Panc1 (cell line): ENCODE data around the gene IL13. TPM values are rescaled to one million over a fixed set of nuclear protein-coding genes. Genes with fewer than 3 reads are reported as not detected.

Source experiments
- ATAC-seq: fragments of 200-7000 bp; cut with Tn5 transposase; 2 replicates; pipeline ENCODE4 v1.9.1; 2020; ENCODE audit warnings: mild to moderate bottlenecking, moderate library complexity
- BruUV-seq: library from RNA; stranded (reverse); fragments of 400-500 nt; replicated peaks from 2 replicates; lab custom pipeline; 2021; lab: Mats Ljungman, UMichigan
- CTCF ChIA-PET: fragments of 300-600 bp; sonication (Branson Sonifier 250); formaldehyde crosslinking; loops from one replicate; lab custom pipeline; 2022; ENCODE audit warnings: antibody characterized with exemption; lab: Charles Lee
- POLR2A ChIA-PET: fragments of 300-600 bp; sonication (Branson Sonifier 250); formaldehyde crosslinking; loops from one replicate; lab custom pipeline; 2022; ENCODE audit warnings: antibody characterized with exemption; lab: Charles Lee
- DNase-seq: peaks from one replicate; pipeline ENCODE4 v3.0.0-alpha.2; 2010; ENCODE audit warnings: low read depth, low spot score
- H3K27ac ChIP-seq: 2 replicates; pipeline ENCODE4 v1.5.1; 2011; ENCODE audit warnings: mild to moderate bottlenecking, low read length, inconsistent platforms
- H3K27me3 ChIP-seq: fragments of 200-500 bp; sonication (Bioruptor generic); 2 replicates; pipeline ENCODE4 v1.6.0; 2014; ENCODE audit warnings: low read length, inconsistent platforms; ENCODE audit not compliant: control insufficient read depth, insufficient read depth
- H3K36me3 ChIP-seq: fragments of 200-500 bp; sonication (Bioruptor generic); 2 replicates; pipeline ENCODE4 v1.5.1; 2014; ENCODE audit warnings: inconsistent platforms, mild to moderate bottlenecking, low read length, moderate library complexity; ENCODE audit not compliant: control insufficient read depth, insufficient read depth
- H3K4me1 ChIP-seq: 2 replicates; pipeline ENCODE4 v1.5.1; 2011; ENCODE audit warnings: inconsistent platforms, mild to moderate bottlenecking, low read length, moderate library complexity; ENCODE audit not compliant: control insufficient read depth, insufficient read depth
- H3K4me3 ChIP-seq, 2 experiments: 2 replicates each; pipeline ENCODE4 v1.5.1; 2011 to 2012; ENCODE audit warnings: low read depth in 2 of 2, low read length in 2 of 2, mild to moderate bottlenecking in 2 of 2, inconsistent platforms in 1 of 2, moderate library complexity in 1 of 2
- H3K9me3 ChIP-seq: fragments of 200-500 bp; sonication (Bioruptor generic); 2 replicates; pipeline ENCODE4 v1.5.1; 2014; ENCODE audit warnings: low read depth, mild to moderate bottlenecking, inconsistent platforms, low read length, moderate library complexity; ENCODE audit not compliant: control insufficient read depth, insufficient read depth
- POLR2AphosphoS5 ChIP-seq: IDR thresholded peaks from 2 replicates; pipeline ENCODE4 v1.6.1; 2012; ENCODE audit warnings: mild to moderate bottlenecking, low read depth, low read length, moderate library complexity
- SIN3A ChIP-seq: IDR thresholded peaks from 2 replicates; pipeline ENCODE4 v1.6.1; 2012; ENCODE audit warnings: low read depth, mild to moderate bottlenecking, low read length, moderate library complexity, borderline replicate concordance; ENCODE audit not compliant: insufficient read depth
- TCF7L2 ChIP-seq: IDR thresholded peaks from 2 replicates; pipeline ENCODE4 v1.6.1; 2011; ENCODE audit warnings: mild to moderate bottlenecking, low read depth, low read length, inconsistent platforms
- in situ Hi-C: cut with HindIII; loops from 2 replicates; pipeline ENCODE4 v1.10.0; 2016; ENCODE audit warnings: low sequenced_read_pairs, low pct_unique_long_range_greater_than_20kb
- intact Hi-C: fragments of 100-400 bp; cut with micrococcal nuclease; formaldehyde crosslinking; loops from one replicate; pipeline ENCODE4 v1.10.0; 2022; ENCODE audit not compliant: unreplicated experiment
- total RNA-seq: library from RNA; stranded (reverse); gene quantifications from one replicate; pipeline ENCODE4 v1.2.1, GENCODE V29; 2021; ENCODE audit not compliant: unreplicated experiment
- TF ChIP-seq, protein P1 (sequence below), 2 experiments: IDR thresholded peaks; 2 replicates each; pipeline ENCODE4 v1.6.1; 2011 to 2012; ENCODE audit warnings: low read depth in 2 of 2, control low read depth in 1 of 2, low read length in 1 of 2, mild to moderate bottlenecking in 1 of 2, moderate library complexity in 1 of 2; ENCODE audit not compliant: insufficient read depth in 1 of 2
- TF ChIP-seq, protein P2 (sequence below): fragments of 450-650 bp; IDR thresholded peaks from 2 replicates; pipeline ENCODE4 v1.5.1; 2017; ENCODE audit warnings: mild to moderate bottlenecking

The IL13 gene
- total RNA-seq, 1 experiment from 2014 or later = not detected

DNA sequence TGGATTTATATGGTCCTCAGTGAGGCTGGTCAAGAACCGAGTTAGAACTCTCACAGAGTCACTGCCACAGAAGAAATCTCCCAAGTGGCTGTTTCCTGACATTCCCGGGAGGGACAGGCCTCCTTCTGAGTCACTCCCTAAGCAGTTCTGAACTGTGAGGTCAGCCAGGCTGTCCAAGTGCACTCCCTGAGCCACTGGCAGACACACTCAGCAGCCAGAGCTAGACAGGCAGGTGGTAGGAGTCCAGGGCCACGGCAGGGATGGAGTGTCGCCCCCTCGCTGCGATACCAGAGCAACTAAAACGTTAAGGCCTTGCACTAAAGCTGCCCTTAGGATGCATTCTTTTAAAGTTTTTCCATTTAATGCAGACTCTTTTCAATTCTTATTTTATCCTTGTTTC lies 19.2 kb downstream of the IL13 start:
- H3K27ac ChIP-seq = no peak overlapping the region
- BruUV-seq = no TSS peak
- H3K4me3 ChIP-seq = no peak overlapping the region
- in situ Hi-C loops (no loop called here), intact Hi-C loops (no loop called here)
- TF ChIP-seq TCF7L2 = no peak
- no peak for TF ChIP-seq POLR2AphosphoS5
- TF ChIP-seq, protein P1, sequence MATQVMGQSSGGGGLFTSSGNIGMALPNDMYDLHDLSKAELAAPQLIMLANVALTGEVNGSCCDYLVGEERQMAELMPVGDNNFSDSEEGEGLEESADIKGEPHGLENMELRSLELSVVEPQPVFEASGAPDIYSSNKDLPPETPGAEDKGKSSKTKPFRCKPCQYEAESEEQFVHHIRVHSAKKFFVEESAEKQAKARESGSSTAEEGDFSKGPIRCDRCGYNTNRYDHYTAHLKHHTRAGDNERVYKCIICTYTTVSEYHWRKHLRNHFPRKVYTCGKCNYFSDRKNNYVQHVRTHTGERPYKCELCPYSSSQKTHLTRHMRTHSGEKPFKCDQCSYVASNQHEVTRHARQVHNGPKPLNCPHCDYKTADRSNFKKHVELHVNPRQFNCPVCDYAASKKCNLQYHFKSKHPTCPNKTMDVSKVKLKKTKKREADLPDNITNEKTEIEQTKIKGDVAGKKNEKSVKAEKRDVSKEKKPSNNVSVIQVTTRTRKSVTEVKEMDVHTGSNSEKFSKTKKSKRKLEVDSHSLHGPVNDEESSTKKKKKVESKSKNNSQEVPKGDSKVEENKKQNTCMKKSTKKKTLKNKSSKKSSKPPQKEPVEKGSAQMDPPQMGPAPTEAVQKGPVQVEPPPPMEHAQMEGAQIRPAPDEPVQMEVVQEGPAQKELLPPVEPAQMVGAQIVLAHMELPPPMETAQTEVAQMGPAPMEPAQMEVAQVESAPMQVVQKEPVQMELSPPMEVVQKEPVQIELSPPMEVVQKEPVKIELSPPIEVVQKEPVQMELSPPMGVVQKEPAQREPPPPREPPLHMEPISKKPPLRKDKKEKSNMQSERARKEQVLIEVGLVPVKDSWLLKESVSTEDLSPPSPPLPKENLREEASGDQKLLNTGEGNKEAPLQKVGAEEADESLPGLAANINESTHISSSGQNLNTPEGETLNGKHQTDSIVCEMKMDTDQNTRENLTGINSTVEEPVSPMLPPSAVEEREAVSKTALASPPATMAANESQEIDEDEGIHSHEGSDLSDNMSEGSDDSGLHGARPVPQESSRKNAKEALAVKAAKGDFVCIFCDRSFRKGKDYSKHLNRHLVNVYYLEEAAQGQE (IDR thresholded peaks at IDR 0.05; ENCODE audit: insufficient read depth in 1 of 2, low read depth in 2 of 2, low read length in 1 of 2) = no peak
- TF ChIP-seq SIN3A = no peak
- TF ChIP-seq, protein P2, sequence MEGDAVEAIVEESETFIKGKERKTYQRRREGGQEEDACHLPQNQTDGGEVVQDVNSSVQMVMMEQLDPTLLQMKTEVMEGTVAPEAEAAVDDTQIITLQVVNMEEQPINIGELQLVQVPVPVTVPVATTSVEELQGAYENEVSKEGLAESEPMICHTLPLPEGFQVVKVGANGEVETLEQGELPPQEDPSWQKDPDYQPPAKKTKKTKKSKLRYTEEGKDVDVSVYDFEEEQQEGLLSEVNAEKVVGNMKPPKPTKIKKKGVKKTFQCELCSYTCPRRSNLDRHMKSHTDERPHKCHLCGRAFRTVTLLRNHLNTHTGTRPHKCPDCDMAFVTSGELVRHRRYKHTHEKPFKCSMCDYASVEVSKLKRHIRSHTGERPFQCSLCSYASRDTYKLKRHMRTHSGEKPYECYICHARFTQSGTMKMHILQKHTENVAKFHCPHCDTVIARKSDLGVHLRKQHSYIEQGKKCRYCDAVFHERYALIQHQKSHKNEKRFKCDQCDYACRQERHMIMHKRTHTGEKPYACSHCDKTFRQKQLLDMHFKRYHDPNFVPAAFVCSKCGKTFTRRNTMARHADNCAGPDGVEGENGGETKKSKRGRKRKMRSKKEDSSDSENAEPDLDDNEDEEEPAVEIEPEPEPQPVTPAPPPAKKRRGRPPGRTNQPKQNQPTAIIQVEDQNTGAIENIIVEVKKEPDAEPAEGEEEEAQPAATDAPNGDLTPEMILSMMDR = no peak
- POLR2A ChIA-PET = no interaction called here
- CTCF ChIA-PET = no interaction called here
- peaks cover 22% of the 10 kb centered on the region for H3K4me1 ChIP-seq
- DNase-seq (peak; percentile 70), ATAC-seq (peak; percentile 97)
- no peaks in the 10 kb centered on the region for H3K27me3 ChIP-seq
- no peaks in the 10 kb centered on the region for H3K36me3 ChIP-seq
- H3K9me3 ChIP-seq = no peaks in the 10 kb centered on the region

DNA sequence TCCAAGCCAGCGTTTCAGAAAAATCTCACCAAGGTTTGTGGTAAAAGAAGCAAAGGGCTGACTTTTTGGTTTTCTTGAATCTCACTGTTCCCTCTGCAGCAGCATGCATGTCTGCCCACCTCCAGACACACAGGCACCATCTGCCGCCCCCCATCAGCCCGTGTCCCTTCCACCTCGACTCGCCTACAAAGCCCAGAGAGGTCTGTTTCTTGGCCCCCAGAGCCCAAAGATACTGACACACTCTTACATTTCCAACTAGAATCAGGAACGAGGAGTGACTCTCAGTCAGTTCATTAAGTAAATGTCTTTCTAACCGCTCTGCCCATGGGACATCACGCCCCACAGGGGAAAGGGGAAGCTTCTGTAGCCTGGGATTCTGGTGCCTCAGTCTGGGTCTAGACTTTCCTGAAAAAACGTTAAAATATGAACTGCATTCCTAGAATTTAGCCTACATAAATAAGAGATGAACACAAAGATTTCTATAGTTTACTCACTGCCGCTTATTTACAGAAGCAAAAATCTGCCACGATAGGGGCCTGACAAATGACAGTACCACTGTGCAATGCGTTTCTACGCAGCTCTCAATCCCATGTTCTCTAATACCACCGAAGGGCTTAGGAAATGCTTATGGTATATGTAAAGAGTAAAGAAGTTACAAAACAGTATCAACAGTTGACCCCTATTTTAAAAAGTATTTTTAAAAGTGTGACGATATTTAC lies 19.9 kb downstream of the IL13 start:
- no peak overlapping the region for H3K4me3 ChIP-seq
- TF ChIP-seq, protein P1 (IDR thresholded peaks at IDR 0.05; ENCODE audit: insufficient read depth in 1 of 2, low read depth in 2 of 2, low read length in 1 of 2) = no peak
- TF ChIP-seq TCF7L2 (no peak), POLR2AphosphoS5 (no peak), SIN3A (no peak)
- TF ChIP-seq, protein P2 = no peak
- ChIA-PET POLR2A (no interaction called here), CTCF (no interaction called here)
- ATAC-seq (no peak), DNase-seq (no peak)
- no peaks in the 10 kb centered on the region for H3K9me3 ChIP-seq
- no TSS peak for BruUV-seq
- intact Hi-C loops (no loop called here), in situ Hi-C loops (no loop called here)
- no peaks in the 10 kb centered on the region for H3K27me3 ChIP-seq
- peaks cover 22% of the 10 kb centered on the region for H3K4me1 ChIP-seq
- H3K27ac ChIP-seq = no peak overlapping the region
- H3K36me3 ChIP-seq = no peaks in the 10 kb centered on the region
